DMS 273 (cell line): Measurements from ENCODE around the gene C16orf46.
A peak's percentile ranks its signal among the peaks of the same experiment; 100 is the strongest.

Experiments used
- DNase-seq: peaks from one replicate; lab custom pipeline; 2025; ENCODE audit not compliant: unreplicated experiment; lab: John Stamatoyannopoulos, UW

Gene C16orf46

GRCh38 chr16:81076566-81077075 is 417 bp downstream of the C16orf46 start:
- DNase-seq = peak; percentile 97

GRCh38 chr16:81073560-81074330 is 3.3 kb downstream of the C16orf46 start:
- DNase-seq = no peak

DNA sequence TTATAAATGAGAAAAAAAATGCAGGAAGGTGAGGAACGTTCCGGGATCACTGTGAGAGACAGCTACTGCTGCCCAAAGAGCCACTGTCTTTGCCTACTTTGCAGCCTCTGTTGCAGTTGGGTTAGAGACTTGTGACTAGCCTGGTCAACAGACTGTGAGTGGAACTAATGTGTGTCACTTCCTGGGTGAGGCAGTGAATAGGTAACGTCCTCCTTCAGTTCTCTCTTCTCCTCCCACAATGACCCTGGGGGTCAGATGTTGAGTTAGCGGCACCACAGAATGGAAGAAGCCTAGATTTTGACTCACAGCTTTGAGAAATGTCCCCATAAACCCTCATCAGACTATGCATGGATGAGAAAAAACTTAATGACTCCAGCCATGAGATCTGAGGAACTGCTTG is 5.2 kb downstream of the C16orf46 start:
- DNase-seq = no peak

DNA sequence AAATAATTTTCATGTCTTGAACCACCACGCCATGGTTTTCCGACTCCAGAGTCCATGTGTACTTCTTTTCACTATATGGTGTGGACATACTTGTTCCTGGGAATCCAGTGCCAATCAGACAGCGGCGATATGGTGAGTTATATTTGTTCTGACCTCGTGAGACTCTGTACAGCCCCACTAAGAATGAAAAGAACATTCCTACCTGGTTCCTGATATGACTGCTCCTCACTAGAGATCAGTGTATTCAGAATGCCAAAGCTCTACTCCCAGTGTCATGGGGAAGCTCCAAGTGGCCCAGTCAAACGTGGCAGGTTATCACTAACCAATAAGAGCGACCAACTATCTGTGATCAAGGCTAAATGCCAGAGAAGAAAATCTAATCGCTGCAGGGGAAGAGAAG is 6.1 kb downstream of the C16orf46 start:
- DNase-seq = no peak

GRCh38 chr16:81069063-81069462 is 8.0 kb downstream of the C16orf46 start:
- DNase-seq = no peak

- DNase-seq = no peak
Observed at GRCh38 chr16:81067166-81067565, 9.9 kb downstream of the C16orf46 start.

DNA sequence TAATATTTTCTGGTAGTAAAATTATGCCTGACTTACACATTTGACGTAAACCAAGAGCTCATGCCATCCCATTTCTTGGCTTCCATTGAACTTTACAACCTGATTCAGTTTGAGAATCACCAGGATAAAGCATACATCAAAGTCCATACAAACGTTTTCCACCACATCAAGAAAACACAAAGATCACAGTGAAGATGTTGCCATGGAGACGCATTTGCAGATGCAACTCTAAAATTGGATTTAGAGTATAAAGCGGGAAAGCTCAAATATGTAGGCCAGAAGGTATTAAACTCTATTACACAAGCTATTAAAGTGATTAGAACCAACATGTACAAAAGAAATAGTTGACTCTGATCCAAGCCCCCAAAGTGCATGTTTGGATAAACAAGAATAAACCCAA is 10.4 kb downstream of the C16orf46 start:
- DNase-seq = no peak

GRCh38 chr16:81061871-81062608 is 15.0 kb downstream of the C16orf46 start:
- DNase-seq = no peak

DNA sequence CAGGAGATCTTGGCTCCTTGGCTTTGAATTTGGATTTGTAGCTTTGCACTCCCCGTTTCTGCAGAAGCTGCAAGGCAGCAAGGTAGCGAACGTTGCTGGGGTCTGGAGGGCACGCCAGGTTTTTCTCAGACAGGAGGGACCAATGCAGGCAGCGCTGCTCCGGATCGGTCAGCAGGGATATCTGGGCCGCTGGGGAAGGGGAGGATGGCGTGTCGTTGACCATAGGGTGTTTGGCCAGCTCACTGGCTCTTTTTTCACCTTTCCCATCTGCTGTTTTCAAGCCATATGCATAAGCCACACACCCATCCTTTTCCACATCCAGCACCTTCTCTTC is 15.8 kb downstream of the C16orf46 start:
- no peak for DNase-seq

- peak; percentile 5 for DNase-seq
Observed at GRCh38 chr16:81060576-81061306, 16.3 kb downstream of the C16orf46 start.

DNA sequence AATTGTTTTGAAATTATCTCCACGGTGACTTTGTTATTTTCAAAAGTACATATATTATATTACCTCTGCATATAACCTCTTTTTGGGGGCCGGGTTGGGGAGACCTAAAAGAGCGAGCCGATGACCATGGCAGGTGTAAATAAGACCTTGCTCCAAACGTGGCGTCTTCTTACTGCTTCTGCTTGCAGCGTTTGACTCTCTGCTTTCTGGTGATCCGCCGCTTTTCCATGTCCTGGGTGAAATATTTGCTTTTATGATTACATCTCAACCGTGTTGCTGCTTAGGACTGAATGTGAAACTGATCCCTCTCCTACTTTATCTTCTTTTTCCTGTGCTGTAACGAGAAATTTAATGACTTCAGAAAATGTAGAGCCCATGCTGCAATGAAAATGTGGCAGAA is 23.3 kb downstream of the C16orf46 start:
- no peak for DNase-seq

DNA sequence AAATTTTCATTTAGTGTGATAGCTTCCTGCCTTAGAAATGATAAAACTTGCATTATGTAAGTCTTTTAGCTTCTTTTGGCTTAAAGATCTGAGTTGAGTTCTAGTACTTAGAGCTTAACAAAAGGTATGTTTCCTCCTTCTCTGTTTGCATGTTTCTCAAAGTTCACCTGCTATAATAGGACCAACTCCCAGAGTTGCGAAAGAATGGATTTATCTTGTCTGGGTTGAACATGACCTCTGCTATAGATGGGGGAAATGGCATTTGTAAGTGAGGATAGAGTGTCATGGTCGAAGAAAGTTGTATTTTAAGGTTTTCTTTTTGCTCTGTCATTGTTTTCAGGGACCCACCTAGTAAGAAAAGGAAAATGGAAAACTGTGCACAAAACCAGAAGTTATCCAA is 34.2 kb downstream of the C16orf46 start:
- no peak for DNase-seq

DNA sequence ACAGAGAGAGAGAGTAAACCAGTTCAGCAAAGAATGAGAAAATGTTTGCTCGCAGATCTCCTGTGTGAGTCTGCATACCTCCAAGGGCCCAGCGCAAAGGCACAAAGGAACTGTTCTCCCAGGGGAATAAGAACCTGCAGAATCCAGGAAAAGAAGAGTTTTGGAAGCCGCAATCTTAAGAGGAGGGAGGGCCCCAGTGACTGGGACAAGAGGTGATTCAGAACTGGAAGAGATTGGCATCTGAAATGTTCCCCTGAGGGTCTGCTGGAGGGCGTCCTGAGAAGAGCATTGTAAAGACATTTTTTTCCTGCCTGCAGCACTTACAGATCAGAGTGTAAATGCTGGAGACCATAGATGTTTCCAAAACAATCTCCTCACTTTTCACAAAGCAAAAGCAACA is 35.3 kb downstream of the C16orf46 start:
- DNase-seq = no peak

- no peak for DNase-seq
Observed at GRCh38 chr16:81040842-81041241, 36.2 kb downstream of the C16orf46 start.

DNA sequence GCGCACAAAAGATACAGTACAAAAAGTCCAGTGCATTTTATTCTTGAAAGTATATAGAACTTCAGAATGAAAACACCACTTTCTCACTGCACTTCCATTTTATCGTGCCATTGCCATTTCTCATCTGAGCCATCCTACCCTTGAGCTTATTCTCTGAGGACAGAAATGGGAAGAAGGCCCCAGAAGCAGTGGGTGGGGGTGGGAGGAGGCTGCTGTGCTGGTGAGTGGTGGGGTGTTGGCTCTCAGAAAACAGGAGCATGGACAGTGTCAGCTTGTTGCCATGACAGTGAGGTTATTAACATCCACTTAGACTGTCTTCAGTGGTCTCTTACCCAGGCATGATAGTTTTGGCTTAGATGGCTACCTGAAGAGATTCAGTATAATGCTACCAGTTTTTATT is 36.9 kb downstream of the C16orf46 start:
- DNase-seq = no peak

DNA sequence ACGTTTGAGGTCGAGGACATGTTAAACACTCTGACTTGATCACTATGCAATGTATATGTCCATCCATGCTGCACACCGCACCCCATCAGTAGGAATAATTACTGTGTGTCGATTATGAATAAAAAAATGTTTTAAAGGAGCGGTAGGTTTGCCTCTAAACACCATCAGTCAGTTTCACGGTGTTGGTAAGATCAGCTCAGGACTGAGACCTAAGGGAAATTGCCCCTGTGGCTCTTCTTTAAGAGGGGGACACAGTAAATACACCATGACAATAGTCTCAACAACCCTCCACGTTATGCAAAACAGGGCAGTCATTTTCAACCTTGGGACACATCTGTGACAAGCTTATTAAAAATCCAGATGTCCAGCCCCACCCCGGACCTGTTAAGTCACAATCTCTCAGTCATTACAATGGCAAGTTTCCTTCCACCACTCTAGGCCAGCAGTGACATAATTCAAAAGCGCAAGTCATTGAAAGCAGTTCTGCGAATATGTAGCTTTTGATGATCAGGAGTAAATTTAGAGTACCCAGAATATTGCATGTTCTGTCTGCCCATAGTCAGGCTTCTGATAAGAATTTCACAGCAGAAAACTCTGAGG is 40.2 kb downstream of the C16orf46 start:
- DNase-seq = peak; percentile 29

- peak; percentile 72 for DNase-seq
Observed at GRCh38 chr16:81035975-81036750, 40.9 kb downstream of the C16orf46 start.

- peak; percentile 97 for DNase-seq
Observed at GRCh38 chr16:81035398-81035974, 41.6 kb downstream of the C16orf46 start, which contains the start of gene ATMIN. TSS of gene ATMIN (plus strand) at chr16:81035842. CDS start at chr16:81035871, 29 bp downstream.

- DNase-seq = no peak
Observed at GRCh38 chr16:81029930-81030604, 47.0 kb downstream of the C16orf46 start.

DNA sequence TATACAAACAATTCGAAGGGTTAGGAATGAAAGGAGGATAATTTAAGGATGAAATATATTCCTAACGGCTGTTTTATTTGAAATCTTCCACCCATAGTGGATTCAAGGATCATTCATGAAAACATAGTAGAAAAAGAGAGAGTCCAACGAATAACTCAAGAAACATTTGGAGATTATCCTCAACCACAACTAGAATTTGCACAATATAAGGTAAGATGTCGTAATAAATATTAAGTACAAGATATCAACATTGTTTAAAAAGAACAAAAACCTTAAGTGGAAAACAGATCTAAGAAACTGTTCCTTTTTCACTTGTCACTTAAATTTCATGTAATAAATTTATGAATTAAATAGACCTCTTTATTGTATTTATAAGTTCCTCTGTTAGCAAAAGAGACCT is 50.6 kb downstream of the C16orf46 start:
- no peak for DNase-seq
